Retinal pigment epithelial cell (primary cell): ENCODE results near the gene TMEM14B.

ENCODE experiments used
- DNase-seq: peaks from one replicate; pipeline ENCODE4 v3.0.0-alpha.2; 2010; ENCODE audit warnings: low read depth
- H3K4me3 ChIP-seq: 2 replicates; pipeline ENCODE4 v1.5.1; 2011; ENCODE audit warnings: mild to moderate bottlenecking, low read length, control low read depth, moderate library complexity
- TF ChIP-seq, protein P1 (sequence below): conservative IDR thresholded peaks from 2 replicates; pipeline ENCODE4 v1.5.1; 2011; ENCODE audit warnings: low read depth, low read length, control low read depth, inconsistent platforms

TMEM14B gene

DNA sequence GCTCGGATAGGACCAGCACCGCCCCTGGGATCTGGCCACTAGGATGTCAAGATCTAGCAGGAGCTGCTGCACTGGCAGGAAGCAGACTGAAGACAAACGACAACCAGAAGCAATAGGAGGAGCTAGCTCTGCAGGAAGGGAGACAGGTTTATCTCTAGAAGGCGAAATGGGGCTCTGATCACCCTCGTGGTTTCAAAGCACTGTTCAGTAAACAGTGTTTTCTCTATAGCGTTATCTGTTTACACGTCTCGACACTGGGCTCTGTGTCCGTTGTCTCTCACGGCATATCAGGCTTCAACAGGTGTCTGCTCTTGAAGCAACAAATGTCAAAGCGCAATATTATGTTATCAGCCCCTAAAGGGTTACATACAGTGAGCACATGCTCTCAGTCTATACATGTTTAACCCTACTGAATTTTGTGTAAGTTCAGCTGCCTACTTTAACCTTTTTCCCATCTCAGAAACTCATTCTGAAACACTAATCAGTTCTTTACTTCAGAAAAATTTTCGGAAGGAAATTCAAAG is 23.8 kb downstream of the TMEM14B start:
- DNase-seq, result no peak
- TF ChIP-seq, protein P1, sequence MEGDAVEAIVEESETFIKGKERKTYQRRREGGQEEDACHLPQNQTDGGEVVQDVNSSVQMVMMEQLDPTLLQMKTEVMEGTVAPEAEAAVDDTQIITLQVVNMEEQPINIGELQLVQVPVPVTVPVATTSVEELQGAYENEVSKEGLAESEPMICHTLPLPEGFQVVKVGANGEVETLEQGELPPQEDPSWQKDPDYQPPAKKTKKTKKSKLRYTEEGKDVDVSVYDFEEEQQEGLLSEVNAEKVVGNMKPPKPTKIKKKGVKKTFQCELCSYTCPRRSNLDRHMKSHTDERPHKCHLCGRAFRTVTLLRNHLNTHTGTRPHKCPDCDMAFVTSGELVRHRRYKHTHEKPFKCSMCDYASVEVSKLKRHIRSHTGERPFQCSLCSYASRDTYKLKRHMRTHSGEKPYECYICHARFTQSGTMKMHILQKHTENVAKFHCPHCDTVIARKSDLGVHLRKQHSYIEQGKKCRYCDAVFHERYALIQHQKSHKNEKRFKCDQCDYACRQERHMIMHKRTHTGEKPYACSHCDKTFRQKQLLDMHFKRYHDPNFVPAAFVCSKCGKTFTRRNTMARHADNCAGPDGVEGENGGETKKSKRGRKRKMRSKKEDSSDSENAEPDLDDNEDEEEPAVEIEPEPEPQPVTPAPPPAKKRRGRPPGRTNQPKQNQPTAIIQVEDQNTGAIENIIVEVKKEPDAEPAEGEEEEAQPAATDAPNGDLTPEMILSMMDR, result no peak
- H3K4me3 ChIP-seq, result no peak overlapping the region

DNA sequence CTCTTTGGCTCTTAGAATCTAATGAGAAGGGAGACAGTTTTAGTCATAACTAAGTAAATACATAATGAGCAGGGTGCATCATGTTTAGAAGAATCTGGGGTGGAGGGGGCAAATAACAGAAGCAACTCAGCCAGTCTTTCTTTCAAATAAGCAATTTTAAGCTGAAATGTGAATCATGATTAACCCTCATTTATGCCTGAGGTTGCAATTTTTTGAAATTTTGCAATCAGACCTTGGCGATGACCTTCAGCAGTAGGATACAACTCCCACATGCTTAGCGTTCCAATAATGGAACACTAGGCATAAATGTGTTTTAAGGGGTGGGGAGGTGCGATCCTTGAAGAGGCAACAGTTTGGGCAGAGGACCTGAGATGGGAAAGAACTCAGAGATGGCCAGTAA is 30.6 kb downstream of the TMEM14B start:
- no peak overlapping the region for H3K4me3 ChIP-seq
- no peak for DNase-seq
- TF ChIP-seq, protein P1, result no peak

DNA sequence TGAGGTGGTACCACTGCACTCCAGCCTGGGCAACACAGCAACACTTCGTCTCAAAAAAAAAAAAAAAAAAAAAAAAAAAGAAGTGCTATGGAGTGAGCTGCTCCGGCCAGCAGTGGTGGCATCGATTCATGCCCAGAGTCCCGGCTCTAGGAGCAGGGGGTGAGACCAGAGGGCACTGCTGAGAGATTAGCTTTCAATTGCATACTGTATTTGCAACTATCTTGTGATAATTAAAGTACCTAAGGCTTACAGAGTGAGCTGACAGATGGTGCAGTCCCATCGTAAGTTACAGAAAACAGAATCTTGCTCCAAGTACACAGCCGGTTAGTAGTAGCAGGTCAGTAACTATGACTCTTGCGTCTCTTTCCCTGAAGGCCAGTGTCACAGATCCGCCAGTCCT is 31.5 kb downstream of the TMEM14B start:
- H3K4me3 ChIP-seq, result no peak overlapping the region
- TF ChIP-seq, protein P1, result no peak
- no peak for DNase-seq

DNA sequence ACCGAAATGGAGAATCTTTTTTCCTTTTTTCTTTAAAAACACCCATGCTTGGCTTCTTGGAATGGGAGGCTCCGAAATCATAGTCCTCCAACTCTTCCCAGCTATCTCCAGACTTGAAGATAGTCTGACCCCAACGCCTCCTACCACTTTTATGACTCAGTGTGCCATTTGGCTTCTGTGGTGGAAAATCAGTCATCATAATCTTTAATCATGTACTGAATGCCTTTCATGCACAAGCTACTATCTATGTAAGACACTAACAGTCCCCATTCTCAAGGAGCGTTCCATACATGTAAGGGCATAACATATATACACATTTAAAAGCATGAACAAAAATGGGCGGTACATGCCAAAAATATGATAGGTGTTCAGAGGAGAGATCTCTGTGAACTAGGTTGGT is 44.1 kb downstream of the TMEM14B start:
- no peak for DNase-seq
- TF ChIP-seq, protein P1, result no peak
- no peak overlapping the region for H3K4me3 ChIP-seq

DNA sequence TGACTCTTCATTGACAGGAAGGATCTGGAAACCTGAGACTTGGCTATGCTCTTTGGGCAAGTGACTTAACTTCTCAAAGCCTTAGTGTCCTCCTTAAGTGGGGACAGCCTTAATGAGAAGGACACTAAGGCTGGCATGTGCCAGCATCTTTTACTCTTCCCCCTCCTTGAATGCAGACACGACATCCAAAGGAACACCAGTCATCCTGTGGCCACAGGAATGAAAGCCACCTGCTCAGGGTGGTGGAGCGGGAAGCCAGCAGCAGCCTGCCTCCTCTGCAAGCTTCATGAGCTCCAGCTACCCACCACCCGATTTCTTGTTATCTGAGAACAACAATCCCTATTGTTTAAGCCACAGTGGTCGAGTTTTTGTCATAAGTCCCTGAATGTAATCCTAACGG is 44.5 kb downstream of the TMEM14B start:
- DNase-seq, result no peak
- no peak overlapping the region for H3K4me3 ChIP-seq
- TF ChIP-seq, protein P1, result no peak

DNA sequence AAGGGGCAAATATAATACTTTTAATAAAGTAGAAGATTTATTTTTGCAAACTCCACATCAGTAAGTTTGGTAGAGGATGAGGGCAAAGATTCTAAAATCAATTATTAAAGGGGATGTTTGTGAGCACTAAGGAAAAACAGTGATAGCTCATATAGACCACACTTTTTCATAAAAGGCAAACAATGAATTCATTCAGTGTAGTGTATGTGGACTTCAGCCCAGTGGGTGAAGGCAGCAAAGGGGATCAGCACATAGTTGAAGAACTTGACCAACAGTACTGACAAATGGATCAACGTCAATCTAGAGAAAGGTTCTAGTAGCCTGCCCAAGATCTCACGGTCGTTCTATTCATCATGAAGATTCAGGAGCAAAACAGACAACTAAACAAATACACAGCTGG is 45.4 kb downstream of the TMEM14B start:
- no peak for DNase-seq
- no peak overlapping the region for H3K4me3 ChIP-seq
- TF ChIP-seq, protein P1, result no peak

DNA sequence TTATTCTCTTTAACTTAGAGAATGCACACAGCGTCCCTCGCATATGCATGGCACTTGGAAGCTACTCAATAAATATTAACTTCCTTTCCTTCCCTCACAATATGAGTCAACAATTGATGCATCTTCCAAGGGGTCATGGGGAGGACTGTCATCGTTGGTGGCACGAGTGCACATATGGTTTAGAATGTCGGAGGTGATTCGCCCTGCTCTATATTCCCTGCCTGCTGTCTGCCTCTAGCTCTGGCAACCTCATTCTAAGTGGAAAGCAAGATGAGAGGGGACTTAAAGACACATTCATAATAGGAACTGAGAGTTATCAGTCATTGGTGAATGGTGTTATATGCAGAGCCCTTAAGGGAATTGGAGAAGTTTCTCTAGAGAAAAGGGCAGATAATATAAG is 46.1 kb downstream of the TMEM14B start:
- DNase-seq, result no peak
- TF ChIP-seq, protein P1, result no peak

More for the DNA sequence above, 46.1 kb downstream of the TMEM14B start:
- H3K4me3 ChIP-seq, result no peak overlapping the region
